NCI-H2171 treated with DMSO at 0.1 percent for 48 hours (cell line): ENCODE measurements around the gene ITGAL.
A peak's percentile ranks its signal among the peaks of the same experiment; 100 is the strongest.
"Not testable (repeated sequence)": the region's sequence is repeated elsewhere in the genome, so short reads cannot be mapped to it uniquely, and the experiment has no call there.

Experiments used
- DNase-seq: peaks from one replicate; lab custom pipeline; 2025; lab: John Stamatoyannopoulos, UW

Gene ITGAL

DNA sequence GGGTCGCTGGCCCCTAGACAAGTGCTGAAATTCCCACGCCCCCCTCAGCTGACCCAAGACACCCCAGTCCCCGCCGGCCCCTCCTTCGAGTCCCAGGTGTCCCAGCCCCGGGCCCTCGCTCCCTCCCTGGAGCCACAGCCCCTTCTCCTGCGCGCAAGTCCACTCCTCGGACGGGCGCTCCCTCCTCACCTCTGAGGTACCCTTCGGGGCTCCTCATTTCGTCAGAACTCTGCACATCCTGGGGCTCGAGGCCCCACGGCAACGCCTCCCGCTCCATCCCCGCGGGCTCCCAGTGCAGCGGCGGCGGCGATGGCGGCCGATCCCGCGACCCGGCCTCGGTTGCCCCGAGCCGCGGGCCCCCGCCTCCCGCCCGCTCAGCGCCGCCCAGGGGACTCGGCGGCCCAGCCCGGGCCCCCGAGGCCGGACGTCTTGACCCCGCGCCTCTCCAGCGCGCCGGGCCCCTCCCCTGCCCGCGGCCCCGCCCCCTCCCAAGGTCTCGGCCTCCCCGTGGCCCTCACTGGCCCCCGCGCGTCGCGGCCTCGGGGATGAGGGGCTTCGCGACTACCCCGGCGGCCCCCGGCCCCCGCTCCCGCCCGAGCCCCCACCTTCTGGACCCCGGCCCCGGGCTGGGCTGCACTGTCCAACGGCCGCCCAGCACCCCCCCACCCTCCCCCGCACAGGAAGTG, 53.7 kb downstream of the ITGAL start, which contains the start of gene ZNF768:
TSS of gene ZNF768 (minus strand) at position 430 of the 686 bp plus-strand sequence. CDS start at position 277, 153 bp downstream.
- DNase-seq: peak; percentile 6

DNA sequence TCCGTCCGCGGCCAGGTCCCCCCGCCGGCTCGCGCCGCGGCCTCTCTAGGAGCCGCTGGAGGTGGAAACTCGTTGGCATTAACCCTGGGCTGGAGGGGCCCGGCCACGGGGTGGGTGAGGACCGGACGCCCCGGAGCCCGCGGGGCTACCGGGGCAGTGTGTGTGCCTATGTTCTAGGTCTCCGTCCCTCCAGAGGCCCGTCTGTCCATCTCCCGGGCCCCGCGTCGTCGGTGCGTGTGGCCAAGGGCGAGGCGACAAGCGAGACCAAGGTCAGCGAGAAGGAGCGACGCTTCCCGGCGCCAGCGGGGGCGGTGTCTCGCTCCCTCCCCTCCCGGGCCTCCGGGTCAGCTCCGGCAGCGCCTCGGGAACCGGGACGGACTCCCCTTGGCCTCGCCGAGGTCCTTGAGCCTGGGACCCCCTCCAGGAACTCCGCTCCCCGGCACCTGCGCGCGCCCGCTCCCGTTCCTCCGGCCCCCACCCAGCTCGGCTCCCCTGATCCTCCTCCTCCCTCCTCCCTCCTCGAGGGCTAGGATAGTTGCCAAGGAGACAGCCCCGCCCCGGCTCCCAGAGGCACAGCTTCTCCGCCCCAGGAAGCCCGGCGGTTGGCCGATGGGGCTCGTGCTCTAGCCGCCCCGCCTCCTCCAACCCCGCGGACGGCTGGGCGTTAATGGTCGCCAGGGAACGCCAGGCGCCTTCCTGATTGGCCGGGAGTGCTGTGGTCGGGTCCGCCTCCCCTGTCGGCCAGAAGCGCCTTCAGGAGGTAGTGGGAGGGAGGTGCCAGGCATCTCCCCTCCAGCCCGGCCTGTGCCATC, 54.5 kb downstream of the ITGAL start:
- DNase-seq: peak; percentile 97

DNA sequence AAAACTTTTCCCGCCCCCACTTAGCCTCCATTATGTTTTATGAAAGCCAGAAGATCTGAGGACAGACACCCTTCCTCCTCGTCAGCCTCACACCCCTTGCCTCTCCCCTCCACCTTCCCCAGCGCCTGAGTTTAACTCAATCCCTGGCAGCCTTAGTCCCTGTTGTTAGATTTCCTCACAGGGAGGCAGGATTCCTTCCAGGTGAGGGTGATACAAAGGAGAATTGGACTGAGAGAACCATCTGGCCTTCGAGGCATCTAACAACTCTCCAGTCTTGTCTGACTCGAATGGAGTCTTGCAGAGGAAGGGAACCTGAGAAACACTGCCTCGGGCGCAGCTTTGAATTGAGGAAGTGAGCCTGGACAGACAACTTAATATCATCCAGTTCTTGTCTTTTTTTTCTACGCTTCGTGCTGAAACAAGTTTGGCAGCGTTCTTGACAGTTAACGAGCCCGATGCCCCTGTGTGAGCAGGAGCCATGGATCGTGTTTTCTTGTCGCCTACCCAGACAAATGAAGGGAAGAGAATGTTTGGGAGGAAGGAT, 55.2 kb downstream of the ITGAL start:
- DNase-seq: peak; percentile 65

DNA sequence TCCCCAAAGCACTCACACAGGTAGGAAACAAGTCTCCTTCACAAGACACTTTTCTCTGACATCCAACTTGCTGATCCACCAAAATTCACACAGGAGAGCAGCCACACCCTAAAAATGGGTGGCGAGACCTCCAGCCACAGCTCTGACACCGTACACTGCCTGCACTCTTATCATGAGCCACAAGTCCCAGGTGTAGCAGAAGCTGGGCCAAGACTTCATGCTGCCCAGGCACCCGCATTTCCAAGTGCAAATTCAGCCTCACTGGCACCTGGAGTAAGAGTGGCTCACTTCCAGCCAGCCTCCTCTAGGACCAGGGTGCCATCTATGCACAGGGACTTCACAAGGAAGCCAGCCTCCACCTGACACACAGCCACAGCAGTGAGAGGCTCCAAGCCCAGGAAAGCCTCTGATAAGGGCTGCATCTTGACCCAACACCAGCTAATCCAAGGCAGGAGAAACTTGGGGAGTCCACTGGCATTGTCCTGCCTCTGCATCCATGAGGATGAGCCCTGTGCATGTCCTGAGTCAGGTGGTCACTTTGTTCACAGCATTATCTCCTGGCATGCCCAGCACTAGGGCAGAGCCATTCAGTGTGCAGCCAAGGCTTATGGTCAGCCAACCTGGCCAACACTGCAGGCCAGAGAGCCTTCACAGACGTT, 56.4 kb downstream of the ITGAL start:
- DNase-seq: no peak

DNA sequence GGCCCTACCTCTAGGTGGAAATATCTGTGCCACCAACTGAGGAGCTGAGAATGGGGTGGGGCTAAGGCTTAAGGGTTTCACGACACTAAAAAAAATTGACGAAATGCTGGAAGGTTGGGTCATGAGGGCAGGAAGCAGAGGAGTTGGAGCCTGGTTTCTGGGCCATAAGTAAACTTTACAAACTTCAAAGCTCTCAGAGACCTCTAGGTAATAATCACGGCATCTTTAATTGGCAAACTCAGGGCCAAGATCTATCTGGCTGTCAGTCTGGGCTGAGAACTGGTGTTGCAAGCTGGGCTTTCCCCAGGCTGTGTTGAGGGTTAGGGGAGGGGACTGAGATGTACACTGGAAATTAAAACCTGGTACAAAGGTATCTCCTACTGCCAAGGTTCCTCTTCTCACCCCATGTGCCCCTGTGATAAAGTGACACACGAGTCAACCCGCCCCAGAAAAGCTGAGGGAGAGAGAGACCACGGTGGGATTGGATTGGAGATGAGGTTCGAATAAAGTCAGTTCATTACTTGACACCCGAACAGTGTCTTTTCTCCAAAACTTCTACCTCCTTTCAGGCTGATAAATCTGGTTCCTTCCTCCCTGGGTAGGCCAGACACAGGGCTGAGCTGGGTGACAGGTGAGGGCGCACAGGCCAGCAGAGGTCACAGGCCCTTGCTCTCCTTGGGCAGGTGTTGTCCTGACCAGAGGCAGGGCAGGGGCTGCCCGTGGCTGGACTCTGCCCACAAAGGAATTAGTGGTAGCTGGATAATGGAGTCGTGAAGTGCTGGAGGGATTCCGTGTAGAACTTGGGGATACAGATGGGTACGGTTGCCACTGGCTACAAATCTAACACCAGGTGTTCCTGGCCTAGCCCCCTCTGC, 57.9 kb downstream of the ITGAL start:
- no peak for DNase-seq

DNA sequence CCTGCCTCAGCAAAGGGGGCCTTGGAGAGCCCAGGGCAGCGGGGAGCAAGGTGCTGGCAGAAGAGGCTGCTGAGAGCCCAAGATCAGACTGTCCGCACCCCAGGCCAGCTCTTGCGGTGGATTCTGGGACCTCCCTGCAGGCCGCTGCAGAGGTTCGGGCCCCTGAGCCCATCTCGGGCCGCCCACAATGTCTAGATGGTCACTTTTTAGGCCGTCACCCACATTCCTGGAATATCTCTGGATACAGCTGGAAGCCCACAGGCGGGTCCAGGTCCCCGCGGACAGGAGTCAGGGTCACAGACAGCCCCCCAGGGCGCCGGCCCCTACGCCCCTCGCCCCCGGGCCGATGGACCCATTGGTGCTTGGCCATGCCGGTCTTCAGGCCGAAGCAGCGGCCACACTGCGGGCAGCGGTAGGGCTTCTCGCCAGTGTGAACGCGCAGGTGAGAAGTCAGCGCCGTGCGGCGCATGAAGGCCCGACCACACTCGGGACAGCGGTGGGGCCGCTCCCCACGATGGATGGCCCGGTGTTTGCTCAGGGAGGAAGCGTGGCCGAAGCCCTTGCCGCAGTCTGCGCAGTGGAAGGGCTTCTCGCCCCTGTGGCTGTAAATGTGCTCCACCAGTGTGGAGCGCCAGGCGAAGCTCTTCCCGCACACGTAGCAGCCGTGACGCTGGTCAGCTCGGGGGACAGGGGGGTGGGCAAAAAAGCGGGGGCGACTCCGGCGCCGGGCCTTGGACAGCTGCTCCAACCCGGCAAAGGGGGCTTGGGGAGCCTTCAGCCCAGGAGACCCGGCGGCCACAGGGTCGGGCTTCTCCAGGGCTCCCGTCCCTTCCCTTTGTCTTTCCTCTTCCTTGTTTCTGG, 60.0 kb downstream of the ITGAL start:
- no peak for DNase-seq

DNA sequence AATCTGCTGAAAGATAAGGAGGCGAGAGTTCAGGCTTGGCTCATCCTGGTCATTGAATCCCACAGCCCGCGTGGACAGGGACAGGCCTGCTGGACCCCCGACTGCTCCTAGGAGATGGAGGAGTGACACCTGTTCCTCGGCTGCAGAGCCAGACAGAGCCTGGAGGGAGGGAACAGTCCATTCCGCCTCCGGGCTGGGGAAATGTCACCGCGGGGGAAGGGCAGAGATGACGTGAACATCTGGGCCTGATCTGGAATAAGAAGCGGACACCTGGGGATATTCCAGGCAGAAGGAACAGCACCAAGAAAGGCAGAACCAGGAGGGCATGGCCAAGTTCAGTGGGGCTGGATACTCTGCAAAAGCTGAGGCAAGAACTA, 60.6 kb downstream of the ITGAL start:
- no peak for DNase-seq

DNA sequence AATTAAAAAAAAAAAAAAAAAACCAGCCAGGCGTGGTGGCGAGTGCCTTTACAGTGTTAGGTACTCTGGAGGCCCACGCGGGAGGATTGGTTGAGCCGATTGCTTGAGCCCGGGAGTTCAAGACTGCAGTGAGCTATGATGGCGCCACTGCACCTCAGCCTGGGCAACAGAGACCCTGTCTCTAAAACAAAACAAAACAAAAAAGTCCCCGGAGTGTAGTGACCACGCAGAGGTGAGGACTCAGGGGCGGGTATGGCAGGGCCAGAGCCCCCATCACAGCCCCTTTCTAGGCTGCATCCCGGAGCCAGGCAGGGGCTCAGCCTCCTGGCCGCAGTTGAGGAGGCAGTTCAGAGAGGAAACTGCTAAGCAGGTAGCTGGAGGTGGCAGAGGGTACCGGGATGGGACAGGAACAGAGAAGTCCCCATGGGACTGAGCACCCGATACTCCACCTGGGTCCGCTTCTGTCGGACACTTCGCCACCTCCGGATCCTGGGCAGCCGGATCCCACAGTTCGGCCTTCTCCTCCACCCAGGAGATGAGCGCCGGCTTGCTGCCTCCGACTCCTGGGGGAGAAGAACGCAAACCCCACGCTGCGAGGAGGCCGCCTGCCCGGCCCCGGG, 61.3 kb downstream of the ITGAL start:
- DNase-seq: peak; percentile 31

DNA sequence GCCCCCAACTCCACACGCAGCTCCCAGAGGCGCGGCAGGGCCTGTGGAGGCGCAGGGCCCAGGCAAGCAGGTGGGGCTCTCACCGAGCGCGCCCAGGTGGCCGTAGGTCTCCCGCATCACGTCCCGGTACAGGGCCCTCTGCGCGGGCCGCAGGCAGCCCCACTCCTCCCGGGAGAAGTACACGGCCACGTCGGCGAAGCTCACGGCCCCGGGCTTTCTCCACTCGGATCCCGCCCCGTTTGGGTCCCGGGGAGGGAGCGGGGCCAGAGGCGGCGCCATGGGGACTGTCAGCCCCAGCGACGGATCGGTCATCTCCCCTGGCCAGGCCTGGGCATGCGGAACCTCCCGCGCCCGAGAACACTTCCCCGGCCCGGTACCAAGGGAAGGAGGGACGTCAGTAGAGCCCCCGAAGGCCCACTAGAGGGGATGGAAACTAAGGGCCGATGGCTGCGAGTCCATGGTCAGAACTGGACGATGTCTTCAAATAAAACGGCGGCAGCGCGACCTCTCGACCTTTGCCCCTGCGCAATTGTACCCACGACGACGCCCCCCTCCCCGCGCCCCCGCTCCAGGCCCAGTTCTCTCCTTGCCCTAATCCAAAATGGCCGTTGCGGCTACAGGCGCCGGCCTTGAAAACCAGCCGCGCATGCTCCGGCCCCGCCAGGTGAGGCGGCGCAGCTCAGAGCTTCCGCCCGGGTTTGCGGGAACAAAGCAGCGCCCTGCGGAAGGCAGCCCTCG, 62.0 kb downstream of the ITGAL start, which contains the start of gene ZNF747:
TSS of gene ZNF747 (minus strand) at position 491 of the 738 bp plus-strand sequence. CDS start at position 312, 179 bp downstream.
- peak; percentile 89 for DNase-seq

DNA sequence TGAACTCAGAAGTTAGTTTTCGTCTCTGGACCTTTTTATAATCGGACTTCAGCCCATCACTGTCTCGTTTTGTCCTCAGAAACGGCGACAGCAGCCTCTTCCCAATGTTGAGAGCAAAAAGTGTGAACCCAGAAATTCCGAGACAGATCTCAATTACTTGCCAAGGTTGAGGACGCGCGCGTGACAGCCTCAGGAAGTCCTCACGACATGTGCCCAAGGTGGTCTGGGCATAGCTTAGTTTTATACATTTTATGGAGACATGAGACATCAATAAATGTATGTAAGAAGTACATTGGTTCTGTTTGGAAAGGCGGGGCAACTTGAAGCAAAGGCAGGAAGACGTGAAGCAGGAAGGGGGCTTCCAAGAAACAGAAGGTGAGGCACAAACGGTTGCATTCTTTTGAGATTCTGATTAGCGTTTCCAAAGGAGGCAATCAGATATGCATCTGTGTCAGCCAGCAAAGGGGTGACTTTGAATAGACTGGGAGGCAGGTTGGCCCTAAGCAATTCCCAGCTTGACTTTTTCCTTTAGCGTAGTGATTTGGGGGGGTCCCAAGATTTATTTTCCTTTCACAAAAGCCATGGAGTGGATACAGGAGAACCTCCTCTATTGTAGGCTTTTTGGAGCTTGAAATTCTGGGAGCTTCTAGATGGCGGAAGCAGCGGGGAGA, 62.7 kb downstream of the ITGAL start:
- no peak for DNase-seq

DNA sequence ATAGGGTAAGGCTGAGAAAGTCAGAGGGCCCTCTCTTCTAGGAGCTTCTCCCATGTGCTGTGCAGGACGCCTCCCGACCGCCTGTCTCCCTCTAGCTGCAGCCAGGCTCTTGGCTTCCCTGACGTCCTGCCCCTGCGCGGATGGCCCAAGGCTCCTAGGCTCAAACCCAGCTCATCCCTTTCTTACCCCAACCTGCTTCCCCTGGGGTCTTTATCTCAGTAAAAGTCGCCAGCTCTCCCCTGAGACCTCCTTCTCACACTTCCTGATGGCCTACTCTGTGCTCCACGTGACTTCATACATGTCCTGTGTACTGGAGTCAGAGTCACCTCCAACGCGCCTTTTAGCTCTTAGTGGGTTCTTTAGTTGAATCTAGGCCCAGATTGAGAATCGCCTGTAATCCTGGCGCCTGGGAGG, 63.2 kb downstream of the ITGAL start:
- peak; percentile 70 for DNase-seq

DNA sequence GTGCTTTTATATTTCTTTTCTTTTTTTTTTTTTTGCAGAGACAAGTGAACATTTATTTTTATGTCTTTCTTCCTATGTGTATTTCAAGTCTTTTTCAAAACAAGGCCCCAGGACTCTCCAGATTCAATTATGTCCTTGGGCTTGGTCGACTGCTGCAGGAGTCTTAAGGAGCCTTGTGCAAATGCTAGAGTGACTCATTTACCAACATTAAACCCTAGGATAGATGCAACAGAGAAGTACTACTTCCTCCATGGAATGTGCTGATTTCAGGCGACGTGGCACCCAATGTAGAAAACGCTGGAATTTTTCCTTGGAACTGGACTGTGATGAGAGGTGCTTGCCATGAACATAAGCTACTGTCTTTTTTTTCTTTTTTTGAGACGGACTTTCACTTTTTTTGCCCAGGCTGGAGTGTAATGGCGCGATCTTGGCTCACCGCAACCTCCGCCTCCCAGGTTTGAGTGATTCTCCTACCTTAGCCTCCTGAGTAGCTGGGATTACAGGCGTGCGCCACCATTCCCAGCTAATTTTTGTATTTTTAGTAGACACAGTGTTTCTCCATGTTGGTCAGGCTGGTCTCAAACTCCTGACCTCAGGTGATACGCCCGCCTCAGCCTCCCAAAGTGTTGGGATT, 64.0 kb downstream of the ITGAL start:
- DNase-seq: not testable (repeated sequence)

DNA sequence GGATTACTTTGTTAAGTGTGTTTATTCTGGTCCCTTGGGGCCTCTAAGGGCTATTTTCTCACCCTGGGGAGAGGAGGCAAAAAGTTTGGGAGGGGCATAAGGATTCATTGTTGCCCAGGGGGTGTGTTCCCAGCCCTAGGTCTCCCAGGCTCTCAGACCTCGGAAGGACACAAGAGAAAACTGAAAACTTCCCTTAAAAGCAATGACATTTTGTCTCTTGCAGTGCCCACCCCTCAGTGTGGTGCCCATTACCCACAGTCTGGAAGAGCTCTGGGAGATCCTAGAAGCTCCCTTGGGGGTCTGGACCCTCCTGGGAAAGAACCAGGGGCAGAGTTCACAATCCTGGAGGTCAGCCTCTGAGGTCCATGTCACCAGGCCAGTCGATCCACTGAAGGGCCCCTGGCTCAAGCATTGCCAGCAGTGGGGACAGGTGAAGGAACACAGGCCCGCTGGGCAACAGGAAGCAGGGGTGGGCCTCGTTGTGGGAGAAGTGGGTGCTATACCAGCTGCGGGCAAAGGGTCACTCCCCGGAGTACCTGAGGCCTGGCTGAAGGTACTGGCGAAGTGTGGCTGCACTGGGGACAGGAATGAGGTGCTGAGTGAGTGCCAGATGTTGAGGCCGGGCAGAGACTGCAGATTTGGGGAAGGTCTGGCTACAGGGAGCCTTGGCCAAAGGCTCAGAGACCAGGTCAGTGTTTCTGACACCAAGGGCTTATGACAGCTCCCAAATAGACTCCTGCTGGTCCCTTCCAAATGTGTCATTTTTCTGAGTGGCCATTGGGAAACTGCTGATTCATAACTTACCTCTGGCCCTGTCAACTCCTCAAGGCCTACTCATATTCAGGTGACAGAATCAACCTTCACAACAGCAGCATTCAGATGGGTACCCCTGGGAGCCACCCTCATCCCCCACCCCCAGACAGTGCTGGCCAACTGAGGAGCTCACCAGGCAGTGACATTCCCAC, 66.7 kb downstream of the ITGAL start:
- DNase-seq: no peak

DNA sequence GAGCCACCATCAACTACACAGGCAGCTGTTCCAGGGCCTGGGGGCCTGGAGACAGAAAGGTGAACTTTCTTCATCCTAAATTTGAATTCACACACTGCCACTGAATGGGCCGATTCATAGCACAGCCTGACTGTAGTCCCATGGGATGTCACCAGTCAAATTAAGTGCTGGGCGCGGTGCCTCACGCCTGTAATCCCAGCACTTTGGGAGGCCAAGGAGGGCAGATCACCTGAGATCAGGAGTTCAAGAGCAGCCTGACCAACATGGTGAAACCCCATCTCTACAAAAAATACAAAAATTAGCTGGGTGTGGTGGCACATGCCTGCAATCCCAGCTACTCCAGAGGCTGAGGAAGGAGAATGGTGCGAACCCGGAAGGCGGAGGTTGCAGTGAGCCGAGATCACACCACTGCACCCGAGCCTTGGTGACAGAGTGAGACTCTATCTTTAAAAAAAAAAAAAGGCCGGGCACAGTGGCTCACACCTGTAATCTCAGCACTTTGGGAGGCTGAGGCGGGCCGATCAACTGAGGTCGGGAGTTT, 67.5 kb downstream of the ITGAL start:
- DNase-seq: not testable (repeated sequence)

DNA sequence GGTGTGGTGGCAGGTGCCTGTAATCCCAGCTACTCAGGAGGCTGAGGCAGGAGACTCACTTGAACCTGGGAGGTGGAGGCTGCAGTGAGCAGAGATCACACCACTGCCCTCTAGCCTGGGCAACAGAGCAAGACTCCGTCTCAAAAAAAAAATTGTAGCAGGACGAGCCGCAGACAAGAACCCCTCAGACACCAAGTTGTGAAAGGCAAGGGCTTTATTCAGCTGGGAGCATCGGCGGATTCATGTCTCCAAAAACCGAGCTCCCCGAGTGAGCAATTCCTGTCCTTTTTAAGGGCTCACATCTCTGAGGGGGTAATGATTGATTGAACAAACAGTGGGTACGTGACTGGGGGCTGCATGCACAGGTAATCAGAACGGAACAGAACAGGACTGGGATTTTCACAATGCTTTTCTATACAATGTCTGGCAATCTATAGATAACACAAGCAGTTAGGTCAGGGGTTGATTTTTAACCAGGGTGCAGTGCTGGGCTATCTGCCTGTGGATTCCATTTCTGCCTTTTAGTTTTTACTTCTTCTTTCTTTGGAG, 68.4 kb downstream of the ITGAL start:
- not testable (repeated sequence) for DNase-seq
